ENCODE results near the gene CD36. TPM values are rescaled to one million over a fixed set of nuclear protein-coding genes. Genes with fewer than 3 reads are reported as not detected.

The CD36 gene
- total RNA-seq, 1 experiment from 2014 or later = 0.39 TPM

GRCh38 chr7:80593869-80594586, 44.4 kb upstream of the CD36 start:
- POLR2A ChIA-PET (ENCODE audit: low non-redundant PET) = no interaction called here
- Histone ChIP-seq H3K27ac (ENCODE audit: low read depth, low read length, poor library complexity, severe bottlenecking) (no peak overlapping the region), H3K4me1 (ENCODE audit: insufficient read depth, low read length, poor library complexity, severe bottlenecking) (peaks cover 4% of the 10 kb centered on the region), H3K27me3 (replicated peaks; ENCODE audit: insufficient read depth, low read depth, low read length, poor library complexity) (no peaks in the 10 kb centered on the region), H3K36me3 (ENCODE audit: insufficient read depth, low read length, poor library complexity, severe bottlenecking) (no peaks in the 10 kb centered on the region), H3K4me3 (ENCODE audit: low read depth, low read length, poor library complexity, severe bottlenecking) (no peak overlapping the region), H3K9me3 (ENCODE audit: low read depth, low read length, poor library complexity, severe bottlenecking) (no peaks in the 10 kb centered on the region)
- no TSS peak for BruUV-seq (replicated peaks)
- CTCF ChIA-PET = no interaction called here
- TF ChIP-seq CTCF (conservative IDR thresholded peaks at IDR 0.05; ENCODE audit: low read depth, low read length) (no peak), EZH2 (IDR thresholded peaks at IDR 0.05; ENCODE audit: borderline replicate concordance, low read depth, low read length, poor library complexity, severe bottlenecking) (no peak)
- intact Hi-C loops (cut with micrococcal nuclease; ENCODE audit: unreplicated experiment) = no loop called here
- no peak for DNase-seq (ENCODE audit: low spot score)

GRCh38 chr7:80596933-80597517, 41.4 kb upstream of the CD36 start:
- POLR2A ChIA-PET (ENCODE audit: low non-redundant PET) = no interaction called here
- no peak for TF ChIP-seq CTCF (conservative IDR thresholded peaks at IDR 0.05; ENCODE audit: low read depth, low read length)
- TF ChIP-seq EZH2 (IDR thresholded peaks at IDR 0.05; ENCODE audit: borderline replicate concordance, low read depth, low read length, poor library complexity, severe bottlenecking) = no peak
- Histone ChIP-seq H3K4me3 (ENCODE audit: low read depth, low read length, poor library complexity, severe bottlenecking) (no peak overlapping the region), H3K4me1 (ENCODE audit: insufficient read depth, low read length, poor library complexity, severe bottlenecking) (peaks cover 27% of the 10 kb centered on the region), H3K9me3 (ENCODE audit: low read depth, low read length, poor library complexity, severe bottlenecking) (no peaks in the 10 kb centered on the region), H3K27me3 (replicated peaks; ENCODE audit: insufficient read depth, low read depth, low read length, poor library complexity) (no peaks in the 10 kb centered on the region), H3K27ac (ENCODE audit: low read depth, low read length, poor library complexity, severe bottlenecking) (no peak overlapping the region), H3K36me3 (ENCODE audit: insufficient read depth, low read length, poor library complexity, severe bottlenecking) (no peaks in the 10 kb centered on the region)
- CTCF ChIA-PET = no interaction called here
- no TSS peak for BruUV-seq (replicated peaks)
- DNase-seq (ENCODE audit: low spot score) = no peak
- intact Hi-C loops (cut with micrococcal nuclease; ENCODE audit: unreplicated experiment) = no loop called here

- no TSS peak for BruUV-seq (replicated peaks)
- no peaks in the 10 kb centered on the region for H3K36me3 ChIP-seq (ENCODE audit: insufficient read depth, low read length, poor library complexity, severe bottlenecking)
- H3K27me3 ChIP-seq (replicated peaks; ENCODE audit: insufficient read depth, low read depth, low read length, poor library complexity) = no peaks in the 10 kb centered on the region
- H3K27ac ChIP-seq (ENCODE audit: low read depth, low read length, poor library complexity, severe bottlenecking) = no peak overlapping the region
- intact Hi-C loops (cut with micrococcal nuclease; ENCODE audit: unreplicated experiment) = no loop called here
- H3K9me3 ChIP-seq (ENCODE audit: low read depth, low read length, poor library complexity, severe bottlenecking) = no peaks in the 10 kb centered on the region
- peaks cover 30% of the 10 kb centered on the region for H3K4me1 ChIP-seq (ENCODE audit: insufficient read depth, low read length, poor library complexity, severe bottlenecking)
- CTCF ChIA-PET = no interaction called here
- H3K4me3 ChIP-seq (ENCODE audit: low read depth, low read length, poor library complexity, severe bottlenecking) = no peak overlapping the region
- no peak for DNase-seq (ENCODE audit: low spot score)
- TF ChIP-seq EZH2 (IDR thresholded peaks at IDR 0.05; ENCODE audit: borderline replicate concordance, low read depth, low read length, poor library complexity, severe bottlenecking) = no peak
- TF ChIP-seq CTCF (conservative IDR thresholded peaks at IDR 0.05; ENCODE audit: low read depth, low read length) = no peak
- POLR2A ChIA-PET (ENCODE audit: low non-redundant PET) = no interaction called here
Observed at GRCh38 chr7:80597875-80598274, 40.6 kb upstream of the CD36 start.
